ENCODE results near the gene UTF1. TPM values are rescaled to one million over a fixed set of nuclear protein-coding genes. Genes with fewer than 3 reads are reported as not detected.

The UTF1 gene
- total and polyA plus RNA-seq, 9 donors, result 0.06 to 9.3 (median 2.5) TPM; not detected in 2

DNA sequence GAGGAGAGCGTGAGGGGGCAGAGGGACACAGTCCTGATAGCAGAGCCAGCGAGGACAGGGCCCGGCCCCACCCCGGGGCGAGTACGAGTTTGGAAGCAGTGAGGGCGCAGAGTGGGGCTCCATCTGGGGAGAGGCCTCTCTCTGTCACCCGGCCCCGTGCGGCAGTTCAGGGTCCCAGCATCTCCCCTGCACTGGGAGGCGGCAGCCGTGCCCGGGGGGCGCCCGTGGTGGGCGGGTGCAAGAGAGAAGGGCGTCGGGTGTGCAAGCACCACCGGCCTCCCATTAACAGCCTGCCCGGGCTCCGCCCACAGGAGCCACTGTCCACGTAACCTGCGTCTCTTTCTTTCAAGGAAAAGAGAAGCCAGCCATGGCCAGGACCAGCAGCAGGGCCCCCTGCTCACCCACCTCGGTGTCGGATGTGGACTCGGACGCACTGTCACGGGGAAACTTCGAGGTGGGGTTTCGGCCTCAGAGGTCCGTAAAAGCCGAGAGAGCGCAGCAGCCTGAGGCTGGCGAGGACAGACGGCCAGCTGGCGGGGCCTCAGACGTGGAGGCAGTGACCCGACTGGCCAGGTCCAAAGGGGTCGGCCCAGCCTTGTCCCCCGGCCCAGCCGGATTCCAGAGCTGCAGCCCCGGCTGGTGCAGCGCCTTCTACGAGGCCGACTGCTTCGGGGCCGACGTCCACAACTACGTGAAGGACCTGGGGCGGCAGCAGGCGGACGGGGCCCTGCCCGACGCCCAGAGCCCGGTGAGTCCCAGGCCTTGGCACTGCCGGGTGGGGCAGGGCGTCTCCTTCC, 28.7 kb upstream of the UTF1 start:
- Histone ChIP-seq H3K9me3 (no peaks in the 10 kb centered on the region), H3K4me3 (no peak overlapping the region), H3K4me1 (ENCODE audit: insufficient read depth) (no peaks in the 10 kb centered on the region), H3K36me3 (no peaks in the 10 kb centered on the region), H3K27ac (no peak overlapping the region), H3K27me3 (no peaks in the 10 kb centered on the region)
- 90 to 93% (median 91%) methylated on average over 56 to 57 of the region's 57 CpGs for WGBS, 3 donors
- DNase-seq, result peak in 1 of 5 donors; percentile 29
- intact Hi-C loops (cut with DNase I), result no loop called here
- TF ChIP-seq POLR2A (IDR thresholded peaks at IDR 0.05) (no peak), EP300 (IDR thresholded peaks at IDR 0.05) (no peak)
- TF ChIP-seq, protein P1, sequence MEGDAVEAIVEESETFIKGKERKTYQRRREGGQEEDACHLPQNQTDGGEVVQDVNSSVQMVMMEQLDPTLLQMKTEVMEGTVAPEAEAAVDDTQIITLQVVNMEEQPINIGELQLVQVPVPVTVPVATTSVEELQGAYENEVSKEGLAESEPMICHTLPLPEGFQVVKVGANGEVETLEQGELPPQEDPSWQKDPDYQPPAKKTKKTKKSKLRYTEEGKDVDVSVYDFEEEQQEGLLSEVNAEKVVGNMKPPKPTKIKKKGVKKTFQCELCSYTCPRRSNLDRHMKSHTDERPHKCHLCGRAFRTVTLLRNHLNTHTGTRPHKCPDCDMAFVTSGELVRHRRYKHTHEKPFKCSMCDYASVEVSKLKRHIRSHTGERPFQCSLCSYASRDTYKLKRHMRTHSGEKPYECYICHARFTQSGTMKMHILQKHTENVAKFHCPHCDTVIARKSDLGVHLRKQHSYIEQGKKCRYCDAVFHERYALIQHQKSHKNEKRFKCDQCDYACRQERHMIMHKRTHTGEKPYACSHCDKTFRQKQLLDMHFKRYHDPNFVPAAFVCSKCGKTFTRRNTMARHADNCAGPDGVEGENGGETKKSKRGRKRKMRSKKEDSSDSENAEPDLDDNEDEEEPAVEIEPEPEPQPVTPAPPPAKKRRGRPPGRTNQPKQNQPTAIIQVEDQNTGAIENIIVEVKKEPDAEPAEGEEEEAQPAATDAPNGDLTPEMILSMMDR (IDR thresholded peaks at IDR 0.05), result no peak

DNA sequence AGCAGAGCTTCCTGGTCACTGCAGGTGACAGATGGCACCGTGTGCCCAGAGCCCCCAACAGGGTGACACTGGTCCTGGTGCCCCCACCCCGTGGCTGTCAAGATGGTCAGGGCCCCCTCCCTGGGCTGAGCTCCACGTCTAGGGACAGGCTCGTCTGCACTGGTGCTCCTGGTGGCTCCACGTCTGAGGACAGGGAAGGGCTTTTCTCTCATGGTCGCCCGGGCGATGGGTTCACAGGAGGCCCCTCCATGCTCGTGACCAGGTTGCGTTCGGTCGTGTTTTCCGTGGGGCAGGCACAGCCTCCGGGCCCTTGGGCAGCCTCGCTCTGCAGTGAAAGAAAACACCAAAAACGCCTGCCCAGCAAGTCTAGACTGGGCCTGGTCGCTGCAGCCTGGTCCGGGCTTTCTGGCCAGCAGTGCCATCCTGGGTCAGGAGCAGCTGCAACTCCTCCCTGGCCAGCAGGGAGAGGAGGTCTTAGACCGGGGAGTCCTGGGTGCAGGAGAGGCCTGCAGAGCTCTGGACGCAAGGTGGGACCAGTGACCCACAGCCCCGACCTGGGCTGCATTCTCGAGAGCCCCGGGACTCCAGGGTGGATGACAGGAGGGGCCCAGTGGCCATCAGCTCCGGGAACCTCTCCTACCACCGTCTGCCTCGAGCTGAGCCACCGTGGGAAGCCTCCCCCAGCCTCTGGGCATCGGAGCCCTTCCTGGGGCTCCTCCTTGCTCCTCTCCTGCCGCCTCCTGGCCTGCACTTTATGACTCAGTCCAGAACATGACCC, 27.9 kb upstream of the UTF1 start:
- Histone ChIP-seq H3K9me3 (no peaks in the 10 kb centered on the region), H3K4me1 (ENCODE audit: insufficient read depth) (no peaks in the 10 kb centered on the region), H3K36me3 (no peaks in the 10 kb centered on the region), H3K27me3 (no peaks in the 10 kb centered on the region), H3K4me3 (no peak overlapping the region), H3K27ac (no peak overlapping the region)
- no peak for DNase-seq
- intact Hi-C loops (cut with DNase I), result no loop called here
- TF ChIP-seq, protein P1 (IDR thresholded peaks at IDR 0.05), result no peak
- TF ChIP-seq POLR2A (IDR thresholded peaks at IDR 0.05), result no peak
- TF ChIP-seq EP300 (IDR thresholded peaks at IDR 0.05), result no peak
- WGBS, 3 donors, result 76 to 87% (median 84%) methylated on average over 28 to 29 of the region's 29 CpGs

DNA sequence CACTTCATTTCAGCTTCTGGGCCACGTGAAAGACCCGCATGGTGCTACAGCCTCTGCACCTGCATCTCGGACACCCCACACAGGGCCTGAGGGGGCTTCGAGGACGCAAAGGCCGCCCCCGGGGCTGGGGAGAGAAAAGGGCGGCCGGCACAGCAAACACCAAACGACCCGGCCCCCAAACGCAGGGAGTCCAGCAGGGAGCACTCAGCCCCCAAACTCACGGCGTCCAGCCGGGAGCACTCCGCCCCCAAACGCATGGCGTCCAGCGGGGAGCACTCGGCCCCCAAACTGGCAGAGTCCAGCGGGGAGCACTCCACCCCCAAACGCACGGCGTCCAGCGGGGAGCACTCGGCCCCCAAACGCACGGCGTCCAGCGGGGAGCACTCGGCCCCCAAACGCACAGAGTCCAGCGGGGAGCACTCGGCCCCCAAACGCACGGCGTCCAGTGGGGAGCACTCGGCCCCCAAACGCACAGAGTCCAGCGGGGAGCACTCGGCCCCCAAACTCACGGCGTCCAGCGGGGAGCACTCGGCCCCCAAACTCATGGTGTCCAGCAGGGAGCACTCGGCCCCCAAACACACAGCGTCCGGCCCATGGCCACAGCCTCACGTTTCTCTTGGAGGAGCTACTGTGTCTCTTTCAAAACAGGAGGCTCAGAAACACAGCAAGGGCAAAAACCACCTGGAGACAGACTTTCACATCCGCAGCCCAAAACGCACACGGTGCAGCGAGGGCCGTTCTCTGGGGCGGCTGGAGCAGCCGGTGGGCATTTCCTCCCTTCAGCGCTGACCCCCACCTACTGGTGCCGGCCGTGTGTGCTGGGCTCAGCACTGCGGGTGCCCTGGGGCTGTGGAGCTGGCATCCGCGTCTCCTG, 27.0 kb upstream of the UTF1 start:
- no peak overlapping the region for H3K4me3 ChIP-seq
- WGBS, 3 donors, result 84 to 90% (median 90%) methylated on average over 57 to 60 of the region's 62 CpGs
- no peaks in the 10 kb centered on the region for H3K9me3 ChIP-seq
- H3K27ac ChIP-seq, result no peak overlapping the region
- DNase-seq, result peak in 1 of 5 donors; percentile 16
- H3K27me3 ChIP-seq, result no peaks in the 10 kb centered on the region
- intact Hi-C loops (cut with DNase I), result no loop called here
- H3K4me1 ChIP-seq (ENCODE audit: insufficient read depth), result no peaks in the 10 kb centered on the region
- H3K36me3 ChIP-seq, result no peaks in the 10 kb centered on the region
- TF ChIP-seq, protein P1 (IDR thresholded peaks at IDR 0.05), result no peak
- TF ChIP-seq POLR2A (IDR thresholded peaks at IDR 0.05), result no peak
- TF ChIP-seq EP300 (IDR thresholded peaks at IDR 0.05), result no peak

DNA sequence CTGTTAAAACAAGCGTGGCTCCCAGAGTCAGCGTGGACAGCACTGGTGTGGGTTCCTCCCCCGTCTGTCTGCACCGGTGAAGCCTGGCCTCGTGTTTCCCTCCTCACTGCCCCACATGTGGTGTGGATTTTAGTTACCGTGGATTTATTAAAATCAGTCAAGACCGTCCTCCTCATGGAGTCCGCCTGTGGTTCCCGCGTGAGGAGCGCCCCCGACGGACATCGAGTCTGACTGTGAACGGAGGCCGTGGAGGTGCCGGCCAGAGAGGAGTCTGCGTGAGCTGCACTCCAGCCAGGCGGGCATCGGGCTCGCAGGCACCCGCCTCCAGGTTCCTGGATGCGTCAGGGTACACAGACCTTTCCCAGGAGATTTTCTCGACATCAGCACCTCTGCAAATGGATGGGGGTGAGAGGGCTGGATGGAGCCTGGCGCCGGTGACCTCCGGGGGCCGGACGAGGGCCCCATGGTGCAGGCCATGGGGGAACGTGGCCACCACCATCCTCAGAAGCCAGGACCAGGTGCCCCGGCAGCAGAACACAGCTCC, 26.3 kb upstream of the UTF1 start:
- no peaks in the 10 kb centered on the region for H3K9me3 ChIP-seq
- no peak overlapping the region for H3K4me3 ChIP-seq
- 82 to 92% (median 87%) methylated on average over 27 to 31 of the region's 31 CpGs for WGBS, 3 donors
- DNase-seq, result peak in 1 of 5 donors; percentile 23
- H3K36me3 ChIP-seq, result no peaks in the 10 kb centered on the region
- no peaks in the 10 kb centered on the region for H3K27me3 ChIP-seq
- no peak for TF ChIP-seq POLR2A (IDR thresholded peaks at IDR 0.05)
- TF ChIP-seq EP300 (IDR thresholded peaks at IDR 0.05), result no peak
- TF ChIP-seq, protein P1 (IDR thresholded peaks at IDR 0.05), result no peak
- no peak overlapping the region for H3K27ac ChIP-seq
- H3K4me1 ChIP-seq (ENCODE audit: insufficient read depth), result no peaks in the 10 kb centered on the region
- intact Hi-C loops (cut with DNase I), result no loop called here
